Common myeloid progenitor, CD34-positive (primary cell): ENCODE results near the gene NOD1.

Source experiments
- CTCF ChIA-PET: fragments of 350-600 bp; sonication (Branson Sonifier 250); formaldehyde crosslinking; loops from one replicate; lab custom pipeline; 2021; ENCODE audit warnings: antibody characterized with exemption; lab: Charles Lee
- POLR2A ChIA-PET: fragments of 350-600 bp; sonication (Branson Sonifier 250); formaldehyde crosslinking; loops from one replicate; lab custom pipeline; 2021; ENCODE audit warnings: antibody characterized with exemption; lab: Charles Lee
- DNase-seq, 3 donors: peaks; one replicate each; pipeline versions ENCODE4 v3.0.0 to v3.0.0-alpha.2; 2013
- H3K27ac ChIP-seq, 2 experiments: 1 replicate in 1 of 2; 2 replicates in 1 of 2; pipeline ENCODE4 v1.7.0; 2013; ENCODE audit warnings: inconsistent platforms in 2 of 2, low read length in 2 of 2, mild to moderate bottlenecking in 2 of 2, low read depth in 1 of 2, moderate library complexity in 1 of 2; ENCODE audit not compliant: severe bottlenecking in 2 of 2, insufficient read depth in 1 of 2, poor library complexity in 1 of 2
- H3K27me3 ChIP-seq, 5 experiments: replicated peaks in 2 of 5; 1 replicate in 3 of 5; 2 replicates in 2 of 5; pipeline versions ENCODE4 v1.6.1 to v1.7.0; 2013; ENCODE audit warnings: low read length in 4 of 5, mild to moderate bottlenecking in 2 of 5, moderate library complexity in 2 of 5, inconsistent platforms in 1 of 5; ENCODE audit not compliant: insufficient read depth in 5 of 5, control insufficient read depth in 4 of 5
- H3K36me3 ChIP-seq, 4 experiments: 1 replicate in 2 of 4; 2 replicates in 2 of 4; pipeline versions ENCODE4 v1.6.1 to v1.7.0; 2013; ENCODE audit warnings: low read length in 3 of 4, control low read depth in 1 of 4, mild to moderate bottlenecking in 1 of 4; ENCODE audit not compliant: control insufficient read depth in 4 of 4, insufficient read depth in 4 of 4
- H3K4me1 ChIP-seq, 4 experiments: 1 replicate in 3 of 4; 2 replicates in 1 of 4; pipeline versions ENCODE4 v1.6.1 to v1.7.1; 2013; ENCODE audit warnings: low read length in 3 of 4, mild to moderate bottlenecking in 3 of 4, control low read depth in 1 of 4, inconsistent platforms in 1 of 4, moderate library complexity in 1 of 4; ENCODE audit not compliant: control insufficient read depth in 4 of 4, insufficient read depth in 4 of 4; ENCODE audit errors: control extremely low read depth in 1 of 4
- H3K4me3 ChIP-seq, 7 experiments: 1 replicate in 4 of 7; 2 replicates in 3 of 7; pipeline versions ENCODE4 v1.5.1 to v1.7.0; 2013; ENCODE audit warnings: mild to moderate bottlenecking in 7 of 7, low read length in 6 of 7, moderate library complexity in 6 of 7, inconsistent platforms in 2 of 7, low read depth in 2 of 7, control low read depth in 1 of 7; ENCODE audit not compliant: insufficient read depth in 4 of 7, control insufficient read depth in 1 of 7; ENCODE audit errors: extremely low read depth in 1 of 7
- H3K9me3 ChIP-seq, 5 experiments: 1 replicate in 4 of 5; 2 replicates in 1 of 5; pipeline versions ENCODE4 v1.6.1 to v1.7.1; 2013; ENCODE audit warnings: low read length in 4 of 5, mild to moderate bottlenecking in 2 of 5, inconsistent platforms in 1 of 5, low read depth in 1 of 5, moderate library complexity in 1 of 5; ENCODE audit not compliant: control insufficient read depth in 4 of 5, insufficient read depth in 2 of 5; ENCODE audit errors: control extremely low read depth in 1 of 5
- WGBS: methylation state at CpG from one replicate; pipeline ENCODE4 v1.1.5; 2013; ENCODE audit not compliant: insufficient coverage; 5-methylcytosine and 5-hydroxymethylcytosine counted together

NOD1 gene

GRCh38 chr7:30474485-30474884 lies 4.1 kb downstream of the NOD1 start:
- ChIA-PET POLR2A (no interaction called here), CTCF (no interaction called here)
- Histone ChIP-seq H3K9me3 (no peaks in the 10 kb centered on the region), H3K27me3 (no peaks in the 10 kb centered on the region), H3K36me3 (peaks cover 0 to 16% (median 2%) of the 10 kb centered on the region in 4 experiments), H3K4me1 (peaks cover 6 to 82% (median 60%) of the 10 kb centered on the region in 4 experiments), H3K4me3 (no peak overlapping the region), H3K27ac (no peak overlapping the region)
- WGBS, result 95% methylated on average over 8 of the region's 10 CpGs
- DNase-seq, result no peak

GRCh38 chr7:30473903-30474302 lies 4.7 kb downstream of the NOD1 start:
- no peak for DNase-seq
- H3K4me3 ChIP-seq, result no peak overlapping the region
- H3K27me3 ChIP-seq, result no peaks in the 10 kb centered on the region
- peaks cover 4 to 82% (median 58%) of the 10 kb centered on the region in 4 experiments for H3K4me1 ChIP-seq
- no CpG with 5 or more reads among the region's 1 CpG for WGBS
- ChIA-PET POLR2A (no interaction called here), CTCF (no interaction called here)
- H3K9me3 ChIP-seq, result no peaks in the 10 kb centered on the region
- no peak overlapping the region for H3K27ac ChIP-seq
- peaks cover 0 to 19% (median 2%) of the 10 kb centered on the region in 4 experiments for H3K36me3 ChIP-seq

- Histone ChIP-seq H3K27me3 (no peaks in the 10 kb centered on the region), H3K4me1 (peaks cover 4 to 85% (median 61%) of the 10 kb centered on the region in 4 experiments), H3K36me3 (peaks cover 0 to 19% (median 2%) of the 10 kb centered on the region in 4 experiments), H3K9me3 (no peaks in the 10 kb centered on the region), H3K27ac (no peak overlapping the region), H3K4me3 (no peak overlapping the region)
- ChIA-PET POLR2A (no interaction called here), CTCF (interaction anchor here (1.8 kb wide), 1 partner anchor 36 kb away, joined by 4 read pairs; no protein-coding TSS in a partner anchor)
- DNase-seq, result no peak
- WGBS, result 100% methylated on average over 1 of the region's 4 CpGs
These were observed 5.5 kb downstream of the NOD1 start for GRCh38 chr7:30472784-30473775.

DNA sequence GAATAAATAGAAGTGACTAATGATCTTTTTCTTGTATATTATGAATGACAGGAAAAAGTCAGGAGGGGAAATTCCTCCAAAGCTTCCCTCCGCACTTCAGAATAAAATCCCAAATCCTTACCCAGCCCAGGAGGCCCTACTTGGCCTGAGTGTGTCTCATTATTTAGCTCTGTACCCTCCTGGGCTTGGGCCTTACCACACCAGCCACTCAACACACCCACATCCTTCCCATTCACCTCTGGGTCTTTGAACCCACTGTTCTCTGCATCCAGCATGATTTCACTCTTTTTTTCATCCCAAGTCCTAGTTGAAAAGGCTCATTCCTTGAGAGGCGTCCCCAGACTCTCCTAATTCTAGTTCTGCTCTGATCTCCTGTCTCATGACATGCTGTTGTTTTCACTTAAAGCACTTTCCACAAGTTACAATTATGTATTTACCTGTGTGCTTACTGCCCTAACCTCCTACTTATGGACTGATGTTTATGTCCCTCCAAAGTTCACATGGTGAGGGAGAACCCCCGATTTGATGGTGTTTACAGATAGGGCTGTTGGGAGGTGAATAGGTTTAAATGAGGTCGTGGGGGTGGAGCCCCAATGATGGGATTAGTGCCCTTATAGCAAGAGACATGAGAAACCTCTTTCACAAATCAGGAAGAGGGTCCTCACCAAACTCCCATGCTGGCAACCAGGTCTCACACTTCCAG lies 6.4 kb downstream of the NOD1 start:
- ChIA-PET CTCF (interaction anchor here (0.6 to 1.8 kb wide), 2 partner anchors 31 to 35 kb away, joined by 3 to 4 read pairs; no protein-coding TSS in a partner anchor), POLR2A (interaction anchor here (0.5 kb wide), 1 partner anchor 99 kb away, joined by 5 read pairs; no protein-coding TSS in a partner anchor)
- H3K27ac ChIP-seq, result no peak overlapping the region

GRCh38 chr7:30471205-30471604 lies 7.4 kb downstream of the NOD1 start:
- Histone ChIP-seq H3K27me3 (no peaks in the 10 kb centered on the region), H3K9me3 (no peaks in the 10 kb centered on the region), H3K36me3 (peaks cover 0 to 19% (median 2%) of the 10 kb centered on the region in 4 experiments), H3K4me3 (peak overlapping the region in 2 of 7 experiments; percentile 16 to 40), H3K4me1 (peaks cover 2 to 82% (median 47%) of the 10 kb centered on the region in 4 experiments), H3K27ac (peak overlapping the region in 1 of 2 experiments; percentile 25)
- DNase-seq, result peak in 1 of 3 donors; percentile 22
- POLR2A ChIA-PET, result interaction anchor here (0.5 kb wide), 1 partner anchor 98 kb away, joined by 5 read pairs; no protein-coding TSS in a partner anchor
- WGBS, result 21% methylated on average over 2 of the region's 2 CpGs
- CTCF ChIA-PET, result interaction anchor here (0.8 to 1.5 kb wide), 3 partner anchors 25 to 93 kb away, joined by 3 read pairs; no protein-coding TSS in a partner anchor

More for the DNA sequence above, 6.4 kb downstream of the NOD1 start:
- 95% methylated on average over 4 of the region's 4 CpGs for WGBS
- no peak overlapping the region for H3K4me3 ChIP-seq
- DNase-seq, result peak in 1 of 3 donors; percentile 21
- no peaks in the 10 kb centered on the region for H3K9me3 ChIP-seq
- H3K4me1 ChIP-seq, result peaks cover 2 to 84% (median 55%) of the 10 kb centered on the region in 4 experiments
- H3K27me3 ChIP-seq, result no peaks in the 10 kb centered on the region
- H3K36me3 ChIP-seq, result peaks cover 0 to 19% (median 2%) of the 10 kb centered on the region in 4 experiments

- ChIA-PET CTCF (interaction anchor here (0.8 to 1.5 kb wide), 3 partner anchors 26 to 94 kb away, joined by 3 read pairs; no protein-coding TSS in a partner anchor), POLR2A (no interaction called here)
- Histone ChIP-seq H3K4me3 (peak overlapping the region in 2 of 7 experiments; percentile 16 to 40), H3K9me3 (no peaks in the 10 kb centered on the region), H3K27ac (no peak overlapping the region), H3K4me1 (peaks cover 2 to 82% (median 49%) of the 10 kb centered on the region in 4 experiments), H3K36me3 (peaks cover 0 to 19% (median 2%) of the 10 kb centered on the region in 4 experiments), H3K27me3 (no peaks in the 10 kb centered on the region)
- WGBS, result 8% methylated on average over 6 of the region's 6 CpGs
- peak in 2 of 3 donors; percentile 24 to 52 for DNase-seq
These were observed 7.8 kb downstream of the NOD1 start for GRCh38 chr7:30470771-30471170.
